DLD1 (cell line): ENCODE results near the gene GNPTG.

Experiments used
- in situ Hi-C: cut with HindIII; loops from 2 replicates; pipeline ENCODE4 v1.10.0; 2017; ENCODE audit warnings: low sequenced_read_pairs

The GNPTG gene

GRCh38 chr16:1351582-1352362 is at the start of gene GNPTG, which contains the start of gene TSR3:
Gene GNPTG, plus strand, starts transcription at chr16:1351931. Its CDS starts 35 bp downstream, at chr16:1351966.
Gene TSR3, minus strand, starts transcription at chr16:1351878. Its CDS starts 74 bp downstream, at chr16:1351804.
- in situ Hi-C loops = no loop called here

GRCh38 chr16:1305823-1306222 is 45.9 kb upstream of the GNPTG start:
- in situ Hi-C loops = no loop called here

DNA sequence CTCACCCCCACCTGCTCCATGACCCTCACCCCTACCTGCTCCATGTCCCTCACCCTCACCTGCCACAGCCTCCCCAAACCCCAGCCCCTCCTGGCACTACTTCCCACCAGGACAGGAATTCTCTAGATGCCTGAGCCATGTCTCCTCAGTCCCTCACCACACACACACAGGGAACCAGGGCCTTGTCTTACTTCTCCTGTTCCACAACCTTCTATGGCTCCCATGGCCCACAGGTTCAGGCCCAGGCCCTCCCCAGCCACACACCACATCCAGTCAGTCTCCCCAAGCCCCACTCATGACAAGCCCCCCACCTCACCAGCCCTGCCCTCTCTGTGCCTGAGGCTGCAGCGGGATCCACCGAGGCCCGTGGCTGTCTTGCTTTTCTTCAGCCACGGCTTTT is 45.4 kb upstream of the GNPTG start:
- in situ Hi-C loops = no loop called here

- in situ Hi-C loops = no loop called here
Observed at GRCh38 chr16:1308036-1308976, 43.4 kb upstream of the GNPTG start.

GRCh38 chr16:1308977-1309885 is 42.5 kb upstream of the GNPTG start, which contains the start of gene UBE2I:
Gene UBE2I, plus strand, starts transcription at chr16:1309636. Its CDS starts 4,395 bp downstream, at chr16:1314031.
- in situ Hi-C loops = no loop called here

DNA sequence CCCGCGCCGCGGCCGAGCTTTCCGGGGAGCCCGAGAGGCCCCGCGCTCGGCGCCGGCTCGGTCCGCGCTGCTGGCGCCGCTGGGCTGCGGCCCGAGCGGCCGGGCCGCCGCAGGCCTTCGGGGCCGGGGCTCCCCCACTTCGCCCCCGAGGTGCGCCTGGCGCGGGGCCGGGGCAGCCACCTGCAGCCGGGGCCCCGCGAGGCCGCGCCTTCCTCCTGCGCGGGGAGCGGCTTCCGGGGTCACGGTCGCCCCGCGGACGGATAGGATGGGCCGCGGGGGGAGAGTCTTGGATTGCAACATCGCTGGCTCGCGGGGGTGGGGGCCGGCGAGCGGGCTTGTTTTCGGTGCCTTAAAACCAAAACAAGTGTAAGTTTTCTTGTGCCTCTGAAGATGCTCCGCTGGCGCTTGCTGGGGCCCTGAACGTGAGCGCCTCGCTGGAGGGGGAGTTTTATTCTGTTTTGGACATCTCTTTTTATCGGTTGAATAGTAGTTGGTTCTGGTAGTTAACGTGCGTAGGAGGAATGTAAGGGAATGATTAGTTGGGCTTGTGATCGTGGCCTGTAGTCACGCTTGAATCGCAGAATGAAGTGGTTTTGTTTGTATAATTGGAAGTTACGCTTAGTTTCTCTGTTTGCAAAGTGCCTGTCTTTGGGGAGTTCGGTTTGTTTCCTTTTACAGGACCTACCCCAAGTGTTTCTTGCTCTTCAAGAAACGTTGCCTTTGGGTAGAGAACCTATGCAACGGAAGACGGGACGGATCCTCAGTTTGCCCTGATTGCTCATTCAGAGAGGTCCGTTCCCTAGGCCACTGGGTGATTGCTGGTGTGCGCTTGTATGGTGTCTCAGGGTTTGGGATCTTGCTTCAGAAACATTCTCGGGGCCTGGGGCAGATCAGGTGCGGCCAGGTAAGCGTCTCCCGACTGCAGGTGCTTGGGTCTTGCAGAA is 41.6 kb upstream of the GNPTG start:
- in situ Hi-C loops = no loop called here

DNA sequence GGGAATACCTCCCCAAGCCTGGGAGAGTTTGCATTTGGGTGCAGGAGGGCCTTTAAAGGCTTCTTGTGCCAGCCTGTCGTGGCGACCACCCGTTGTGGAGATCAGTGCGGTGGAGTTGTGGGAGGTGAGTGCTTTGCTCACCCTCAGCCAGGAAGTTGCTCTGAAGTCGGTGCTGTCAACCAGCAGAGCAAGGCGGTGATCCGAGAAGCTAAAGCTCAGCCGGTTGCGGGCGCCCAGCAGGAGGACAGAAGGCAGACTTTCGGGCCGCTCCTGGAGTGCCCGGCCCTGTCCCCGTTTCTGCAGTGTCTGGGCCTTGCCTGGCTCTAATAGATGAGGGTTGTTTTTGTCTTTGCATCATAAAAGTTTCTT is 40.9 kb upstream of the GNPTG start:
- in situ Hi-C loops = no loop called here

DNA sequence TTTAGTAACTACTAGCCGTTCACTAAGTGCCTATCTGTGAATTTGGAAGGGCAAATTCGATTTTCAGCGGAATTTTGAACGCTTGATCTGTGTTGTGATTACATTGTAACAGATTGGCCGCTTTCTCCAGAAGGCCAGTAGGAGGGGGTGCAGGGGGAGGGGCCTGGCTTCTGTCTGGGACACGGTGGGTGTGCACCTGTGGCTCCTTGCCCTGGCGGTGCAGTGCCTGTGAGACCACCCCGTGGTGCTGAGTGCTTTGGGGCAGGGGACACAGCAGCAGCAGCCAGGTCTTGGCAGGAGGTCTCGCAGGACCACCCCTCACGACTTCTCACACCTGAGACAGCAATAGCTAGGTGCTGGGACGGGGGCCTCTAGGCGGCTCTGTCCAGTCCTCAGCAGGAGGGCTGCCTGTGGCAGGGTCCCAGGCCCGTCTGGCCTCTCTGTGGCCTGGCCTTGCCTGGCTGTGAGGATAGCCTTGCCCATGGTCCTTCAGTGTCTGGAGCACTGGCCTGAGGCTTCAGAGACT is 40.5 kb upstream of the GNPTG start:
- in situ Hi-C loops = no loop called here

DNA sequence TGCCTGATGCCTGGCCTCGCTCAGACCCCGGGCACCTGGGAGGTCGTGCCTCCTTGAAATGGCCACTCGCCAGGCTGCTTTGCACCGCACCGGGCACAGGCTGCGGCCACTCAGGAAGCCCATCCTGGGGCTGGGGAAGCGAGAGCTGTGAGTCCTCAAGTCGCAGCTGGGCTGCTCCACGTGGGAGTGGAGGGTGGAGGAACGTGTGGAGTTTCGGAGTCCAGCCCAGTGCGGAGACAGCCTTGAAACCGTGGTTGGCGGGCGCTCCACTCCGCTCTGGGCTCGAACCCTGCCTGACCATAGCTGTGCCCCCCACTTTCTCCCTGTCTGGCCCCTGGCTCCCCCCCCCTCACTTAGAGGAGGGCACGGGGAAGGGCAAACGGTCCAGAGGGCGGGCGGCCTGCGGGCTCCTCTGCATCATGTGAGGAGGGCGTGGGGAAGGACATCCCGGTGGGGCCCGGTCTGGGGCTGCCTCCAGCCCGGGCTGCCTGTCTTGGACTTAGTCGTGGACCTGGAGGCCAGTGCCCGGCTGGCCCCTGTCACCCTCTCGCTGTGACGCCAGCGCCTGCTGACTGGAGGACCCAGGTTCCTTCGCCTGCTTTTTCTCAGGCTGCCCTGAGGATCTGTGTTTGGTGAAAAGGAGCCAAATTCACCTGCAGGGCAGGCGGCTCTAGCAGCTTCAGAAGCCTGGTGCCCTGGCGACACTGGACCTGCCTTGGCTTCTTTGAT is 39.8 kb upstream of the GNPTG start:
- in situ Hi-C loops = no loop called here

DNA sequence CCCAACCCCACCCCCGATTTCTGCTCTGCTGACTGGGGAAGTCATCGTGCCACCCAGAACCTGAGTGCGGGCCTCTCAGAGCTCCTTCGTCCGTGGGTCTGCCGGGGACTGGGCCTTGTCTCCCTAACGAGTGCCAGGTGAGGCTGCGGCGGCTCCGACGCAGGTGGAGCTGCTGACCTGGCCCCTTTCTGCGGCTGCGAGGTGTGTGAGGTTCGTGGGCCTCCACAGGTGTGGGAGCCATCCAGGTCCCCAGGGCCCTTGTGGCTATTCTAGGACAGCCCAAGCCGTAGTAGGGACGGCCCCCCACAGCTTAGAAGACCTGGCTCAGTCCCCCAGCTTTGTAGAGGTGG is 39.3 kb upstream of the GNPTG start:
- in situ Hi-C loops = no loop called here

DNA sequence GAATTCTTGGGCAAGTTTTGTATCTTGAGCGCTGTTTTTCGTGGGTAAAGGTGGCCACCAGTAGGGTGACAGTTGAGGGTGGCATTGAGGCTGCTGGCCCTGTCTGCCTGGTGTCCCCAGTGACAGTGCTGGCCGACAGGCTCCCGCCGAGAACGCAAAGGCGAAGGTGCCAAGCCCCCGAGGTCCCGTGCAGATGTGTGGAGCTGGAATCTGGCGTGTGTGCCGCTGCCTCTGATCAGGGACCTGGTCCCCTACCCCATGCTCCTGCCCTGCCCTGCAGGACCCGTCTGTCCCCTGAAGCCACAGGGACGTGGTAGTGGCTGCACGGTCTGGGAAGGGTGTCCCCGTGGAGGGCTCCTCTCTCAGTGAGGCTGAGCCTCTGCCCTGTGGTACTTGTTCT is 38.8 kb upstream of the GNPTG start:
- in situ Hi-C loops = no loop called here

GRCh38 chr16:1313721-1314369 is 37.9 kb upstream of the GNPTG start:
- in situ Hi-C loops = no loop called here

- in situ Hi-C loops = no loop called here
Observed at GRCh38 chr16:1314399-1315068, 37.2 kb upstream of the GNPTG start.

DNA sequence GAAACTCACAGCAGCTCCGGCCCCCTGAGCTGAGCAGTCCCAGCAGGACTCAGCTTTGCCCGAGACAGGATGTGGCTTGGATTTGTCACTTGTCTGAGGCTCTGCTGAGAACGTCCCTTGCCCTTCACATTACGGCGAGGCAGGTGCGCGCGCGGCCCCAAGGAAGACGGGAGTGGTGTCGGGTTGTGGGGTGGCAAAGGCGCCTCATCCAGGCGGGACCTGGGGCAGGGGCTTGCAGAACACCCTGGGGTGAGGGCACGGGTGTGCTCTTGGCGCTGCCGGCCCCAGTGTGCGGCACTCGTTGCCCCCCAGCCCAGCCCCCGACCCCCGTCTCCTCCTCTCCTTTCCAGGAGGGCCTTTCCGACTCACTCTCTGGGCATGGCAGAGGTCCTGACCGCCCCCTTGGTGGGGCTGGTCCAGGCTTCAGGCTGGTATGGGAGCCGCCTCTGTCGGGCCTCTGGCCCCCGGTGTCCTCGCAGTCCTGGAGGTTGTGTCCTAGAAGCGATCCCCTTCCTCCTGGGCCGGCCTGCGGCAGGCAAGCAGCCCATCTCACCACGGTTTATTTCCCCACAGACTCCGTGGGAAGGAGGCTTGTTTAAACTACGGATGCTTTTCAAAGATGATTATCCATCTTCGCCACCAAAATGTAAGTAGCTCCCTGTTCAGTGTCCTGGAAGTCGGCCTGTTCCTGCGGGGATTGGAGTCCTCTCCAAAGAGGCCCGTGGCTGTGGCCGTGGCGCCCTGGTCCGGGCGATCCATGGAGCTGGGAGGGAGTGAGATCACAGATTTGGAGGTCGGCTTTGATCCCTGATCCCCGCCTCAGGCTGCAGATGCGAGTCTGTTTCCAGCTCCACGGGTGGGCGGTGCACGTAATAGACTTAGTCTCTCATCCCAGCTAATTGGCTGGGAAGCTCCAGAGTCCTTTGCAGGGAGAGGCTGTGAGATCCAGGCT is 36.4 kb upstream of the GNPTG start:
- in situ Hi-C loops = no loop called here

DNA sequence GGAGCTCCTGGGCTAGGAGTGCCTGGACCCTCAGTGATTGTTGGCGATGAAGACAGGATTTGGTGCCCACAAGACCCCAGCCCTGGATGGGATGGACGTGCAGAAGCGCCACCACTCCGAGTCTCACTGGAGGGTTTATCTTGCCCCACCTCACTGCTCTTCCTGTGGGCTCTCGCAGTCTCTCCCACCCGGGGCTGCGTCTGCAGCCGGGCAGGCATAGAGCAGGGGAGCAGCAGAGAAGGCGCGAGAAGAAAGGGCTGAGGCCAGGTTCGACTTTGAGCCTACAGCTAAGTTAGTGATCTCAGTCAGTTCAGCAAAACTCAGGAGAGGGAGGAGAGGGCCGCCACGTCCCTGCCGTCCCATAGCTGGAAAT is 35.7 kb upstream of the GNPTG start:
- in situ Hi-C loops = no loop called here

DNA sequence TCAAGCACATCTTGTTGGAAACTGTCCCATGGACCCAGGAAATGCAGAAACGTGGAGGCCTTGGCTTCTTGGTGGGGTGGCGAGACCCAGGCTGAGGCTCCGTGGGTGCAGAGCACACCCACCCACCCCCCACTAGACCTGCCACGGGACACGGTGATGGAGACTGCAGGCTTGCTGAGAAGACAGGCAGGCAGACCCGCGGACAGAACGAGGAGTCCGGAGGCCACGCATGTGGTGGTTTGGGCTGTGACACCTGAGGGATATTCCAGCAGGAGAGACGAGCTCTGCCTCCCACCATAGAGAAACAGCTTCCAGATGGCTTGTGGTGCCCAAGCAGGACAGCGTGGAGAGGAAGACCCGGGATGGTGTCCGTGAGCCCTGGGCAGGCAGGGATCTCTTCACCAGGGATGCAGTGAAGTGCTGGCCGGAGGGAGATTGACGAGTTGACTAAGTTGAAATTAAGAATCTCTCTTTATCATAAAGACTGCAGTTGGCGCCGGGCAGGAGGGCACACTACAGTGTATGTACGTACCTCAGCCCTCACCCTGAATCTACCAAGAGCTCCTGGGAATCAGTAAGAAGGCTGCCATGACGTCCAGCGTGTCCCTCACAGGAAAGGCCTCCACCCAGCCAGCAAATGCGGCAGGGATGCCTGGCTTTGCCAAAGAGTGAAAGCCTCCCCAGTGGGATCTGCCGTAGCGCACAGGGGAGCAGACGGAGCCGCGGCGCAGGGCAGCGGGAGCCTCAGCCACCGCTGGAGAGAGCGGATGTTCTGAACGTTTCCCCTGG is 34.1 kb upstream of the GNPTG start:
- in situ Hi-C loops = no loop called here
